H1 (cell line): ENCODE measurements around the gene NDRG4. TPM values are rescaled to one million over a fixed set of nuclear protein-coding genes. Genes with fewer than 3 reads are reported as not detected.

Source experiments
- CTCF ChIA-PET: fragments of 300-600 bp; sonication (Branson Sonifier 250); formaldehyde crosslinking; loops from one replicate; lab custom pipeline; 2021; ENCODE audit not compliant: partially characterized antibody; lab: Charles Lee
- POLR2A ChIA-PET: fragments of 300-600 bp; sonication (Branson Sonifier 250); formaldehyde crosslinking; loops from one replicate; lab custom pipeline; 2021; ENCODE audit warnings: inconsistent platforms; ENCODE audit not compliant: partially characterized antibody; lab: Charles Lee
- DNase-seq, 2 experiments: peaks; one replicate each; pipeline versions ENCODE4 v3.0.0 to v3.0.0-alpha.2; 2010 to 2022; ENCODE audit warnings: low spot score in 2 of 2, low read depth in 1 of 2, mixed read lengths in 1 of 2
- FAIRE-seq: peaks from 2 replicates; lab custom pipeline; 2011; peaks lifted over from hg19 to GRCh38; lab: Jason Lieb, UNC
- H2AFZ ChIP-seq: 2 replicates; pipeline ENCODE4 v1.8.1; 2012; ENCODE audit warnings: low read length, inconsistent platforms
- H2AK5ac ChIP-seq: 2 replicates; pipeline ENCODE4 v1.6.1; 2013; ENCODE audit warnings: low read depth, low read length
- H2BK120ac ChIP-seq: replicated peaks from 2 replicates; pipeline ENCODE3; 2013; ENCODE audit warnings: low read depth, low read length, inconsistent platforms
- H2BK12ac ChIP-seq: 2 replicates; pipeline ENCODE4 v1.6.1; 2013; ENCODE audit warnings: low read depth, low read length
- H2BK15ac ChIP-seq: 2 replicates; pipeline ENCODE4 v1.6.1; 2013; ENCODE audit warnings: low read length
- H2BK20ac ChIP-seq: 2 replicates; pipeline ENCODE4 v1.6.1; 2013; ENCODE audit warnings: low read length
- H2BK5ac ChIP-seq: 2 replicates; pipeline ENCODE4 v1.6.1; 2013; ENCODE audit warnings: low read depth, low read length
- H3K14ac ChIP-seq: 2 replicates; pipeline ENCODE4 v1.6.1; 2013; ENCODE audit warnings: inconsistent platforms; ENCODE audit not compliant: insufficient read length
- H3K18ac ChIP-seq: 2 replicates; pipeline ENCODE4 v1.6.1; 2013; ENCODE audit warnings: low read length; ENCODE audit errors: extremely low read depth
- H3K23ac ChIP-seq: 2 replicates; pipeline ENCODE4 v1.6.1; 2013; ENCODE audit warnings: inconsistent platforms; ENCODE audit not compliant: insufficient read length
- H3K23me2 ChIP-seq: 2 replicates; pipeline ENCODE4 v1.6.1; 2013; ENCODE audit warnings: low read depth, low read length
- H3K27ac ChIP-seq: 2 replicates; pipeline ENCODE4 v1.6.1; 2011; ENCODE audit warnings: low read depth, low read length, inconsistent platforms
- H3K27me3 ChIP-seq, 4 experiments: replicated peaks in 1 of 4; 1 replicate in 1 of 4; 2 replicates in 3 of 4; pipeline versions ENCODE4 v1.6.1 to v1.8.1; 2011 to 2013; ENCODE audit warnings: low read length in 3 of 4, mild to moderate bottlenecking in 3 of 4, inconsistent platforms in 2 of 4, mixed read lengths in 2 of 4, moderate library complexity in 1 of 4; ENCODE audit not compliant: control insufficient read depth in 3 of 4, insufficient read depth in 3 of 4; ENCODE audit errors: extremely low read depth in 1 of 4
- H3K36me3 ChIP-seq, 4 experiments: 2 replicates each; pipeline versions ENCODE4 v1.6.1 to v1.8.1; 2011 to 2013; ENCODE audit warnings: mild to moderate bottlenecking in 4 of 4, low read length in 3 of 4, moderate library complexity in 2 of 4, control low read depth in 1 of 4, inconsistent platforms in 1 of 4; ENCODE audit not compliant: insufficient read depth in 4 of 4, control insufficient read depth in 2 of 4
- H3K4ac ChIP-seq: replicated peaks from 2 replicates; pipeline ENCODE3; 2013; ENCODE audit warnings: low read length, low read depth, mixed read lengths, inconsistent platforms; ENCODE audit not compliant: insufficient read length
- H3K4me1 ChIP-seq, 4 experiments: replicated peaks in 1 of 4; 1 replicate in 1 of 4; 2 replicates in 3 of 4; pipeline versions ENCODE4 v1.6.1 to v1.8.1; 2011 to 2013; ENCODE audit warnings: low read length in 3 of 4, inconsistent platforms in 2 of 4, mixed read lengths in 1 of 4; ENCODE audit not compliant: insufficient read depth in 4 of 4, control insufficient read depth in 3 of 4
- H3K4me2 ChIP-seq, 2 experiments: 2 replicates each; pipeline versions ENCODE4 v1.6.1 to v1.8.1; 2011 to 2013; ENCODE audit warnings: low read depth in 2 of 2, low read length in 2 of 2, control low read depth in 1 of 2, inconsistent platforms in 1 of 2, mild to moderate bottlenecking in 1 of 2; ENCODE audit not compliant: insufficient read depth in 1 of 2
- H3K4me3 ChIP-seq, 4 experiments: fragments of 200-600, 300-600 bp in 1 of 4; sonication (generic), shearing (Covaris generic), sonication (Bioruptor Twin) in 1 of 4; 2 replicates each; pipeline versions ENCODE4 v1.5.1 to v1.8.1; 2011 to 2016; ENCODE audit warnings: low read length in 4 of 4, low read depth in 3 of 4, control low read depth in 2 of 4, inconsistent platforms in 2 of 4, mild to moderate bottlenecking in 2 of 4, mixed read lengths in 1 of 4, moderate library complexity in 1 of 4; ENCODE audit not compliant: insufficient read depth in 2 of 4; ENCODE audit errors: extremely low read depth in 1 of 4
- H3K56ac ChIP-seq: replicated peaks from 2 replicates; pipeline ENCODE3; 2013; ENCODE audit warnings: low read depth, mild to moderate bottlenecking, mixed read lengths, low read length, inconsistent platforms; ENCODE audit not compliant: insufficient read length
- H3K79me1 ChIP-seq: 2 replicates; pipeline ENCODE4 v1.6.1; 2013; ENCODE audit warnings: low read depth, low read length, control low read depth
- H3K79me2 ChIP-seq, 2 experiments: 2 replicates each; pipeline versions ENCODE4 v1.6.1 to v1.8.1; 2012 to 2013; ENCODE audit warnings: low read length in 2 of 2, mild to moderate bottlenecking in 2 of 2, inconsistent platforms in 1 of 2; ENCODE audit not compliant: insufficient read depth in 2 of 2, control insufficient read depth in 1 of 2
- H3K9ac ChIP-seq, 4 experiments: replicated peaks in 1 of 4; 1 replicate in 1 of 4; 2 replicates in 3 of 4; pipeline versions ENCODE4 v1.6.1 to v1.8.1; 2011 to 2013; ENCODE audit warnings: low read depth in 3 of 4, low read length in 3 of 4, control low read depth in 2 of 4, mild to moderate bottlenecking in 2 of 4, moderate library complexity in 2 of 4, inconsistent platforms in 1 of 4; ENCODE audit errors: extremely low read depth in 1 of 4
- H3K9me3 ChIP-seq, 2 experiments: 2 replicates each; pipeline versions ENCODE4 v1.6.1 to v1.8.1; 2012 to 2013; ENCODE audit warnings: mild to moderate bottlenecking in 2 of 2, moderate library complexity in 2 of 2, control low read depth in 1 of 2, inconsistent platforms in 1 of 2, low read depth in 1 of 2, low read length in 1 of 2, mixed read lengths in 1 of 2; ENCODE audit not compliant: insufficient read depth in 2 of 2
- H4K20me1 ChIP-seq, 2 experiments: replicated peaks in 1 of 2; 2 replicates each; pipeline versions ENCODE3 to v1.8.1; 2011 to 2013; ENCODE audit warnings: inconsistent platforms in 2 of 2, low read length in 2 of 2, mild to moderate bottlenecking in 1 of 2; ENCODE audit not compliant: insufficient read depth in 2 of 2, control insufficient read depth in 1 of 2
- H4K5ac ChIP-seq: 2 replicates; pipeline ENCODE4 v1.6.1; 2013; ENCODE audit warnings: low read length, low read depth, mixed read lengths, inconsistent platforms; ENCODE audit not compliant: insufficient read length
- H4K8ac ChIP-seq: 2 replicates; pipeline ENCODE4 v1.8.0; 2013; ENCODE audit warnings: mild to moderate bottlenecking, moderate library complexity, low read length, inconsistent platforms; ENCODE audit not compliant: insufficient read depth; ENCODE audit errors: extremely low read depth
- H4K91ac ChIP-seq: replicated peaks from 2 replicates; pipeline ENCODE3; 2013; ENCODE audit warnings: low read length, mixed read lengths, inconsistent platforms; ENCODE audit not compliant: insufficient read length
- SRF ChIP-seq: IDR thresholded peaks from 2 replicates; pipeline ENCODE4 v1.6.1; 2011; ENCODE audit warnings: mild to moderate bottlenecking, low read depth, low read length, moderate library complexity
- WGBS, 2 experiments: shearing (Covaris generic) in 1 of 2; methylation state at CpG; one replicate each; pipeline versions ENCODE4 v1.1.6 to v1.1.7; 2013 to 2015; ENCODE audit warnings: low lambda C conversion rate in 2 of 2, mixed read lengths in 2 of 2, inconsistent platforms in 1 of 2, low coverage in 1 of 2, missing lambda C conversion rate in 1 of 2; ENCODE audit not compliant: insufficient replicate concordance in 2 of 2, insufficient coverage in 1 of 2, insufficient read length in 1 of 2; ENCODE audit errors: extremely low coverage in 1 of 2, missing lambda C conversion rate in 1 of 2; 5-methylcytosine and 5-hydroxymethylcytosine counted together
- polyA plus RNA-seq, 7 experiments: library from polyadenylated mRNA; depleted of rRNA in 3 of 7; stranded (reverse) in 5 of 7; unstranded in 2 of 7; fragments of >200 nt in 5 of 7; fragments of 200-250 nt in 2 of 7; gene quantifications; 1 replicate in 5 of 7; 2 replicates in 1 of 7; 4 replicates in 1 of 7; pipeline versions ENCODE4 v1.2.1 to v1.2.3, GENCODE V29; 2011 to 2013; ENCODE audit warnings: missing spikeins in 2 of 7, mixed read lengths in 2 of 7
- total RNA-seq: library from RNA; stranded (reverse); fragmentation: NEBNext Ultra II Directional; extraction: Animal tissue kit (Norgen Biotek cat#: 25700); gene quantifications from 2 replicates; pipeline ENCODE4 v1.2.1, GENCODE V29; 2021

NDRG4 gene
- total and polyA plus RNA-seq, 2 of the 8 experiments (the other 6 are each of a cell fraction or from before 2014, with no cell fraction given), result 20.8 to 30.9 TPM

- no peak overlapping the region for H2BK15ac ChIP-seq
- whole genome bisulfite sequencing, 2 experiments, result 93% methylated on average over 5 of the region's 5 CpGs; no CpG with 5 or more reads in 1 of the 2 experiments
- H3K4me2 ChIP-seq, result no peak overlapping the region
- H3K36me3 ChIP-seq, result peaks cover 34 to 91% (median 72%) of the 10 kb centered on the region in 4 experiments
- FAIRE-seq, result no peak
- no peaks in the 10 kb centered on the region for H3K4me1 ChIP-seq
- no peak for DNase-seq
- no peak overlapping the region for H3K18ac ChIP-seq
- TF ChIP-seq SRF, result no peak
- H4K8ac ChIP-seq, result no peak overlapping the region
- no peak overlapping the region for H2AK5ac ChIP-seq
- no peak overlapping the region for H3K27ac ChIP-seq
- H3K14ac ChIP-seq, result no peak overlapping the region
- no peaks in the 10 kb centered on the region for H3K79me1 ChIP-seq
- no peaks in the 10 kb centered on the region for H3K23me2 ChIP-seq
- H4K5ac ChIP-seq, result no peak overlapping the region
- H3K9ac ChIP-seq, result no peak overlapping the region
- H2BK12ac ChIP-seq, result no peak overlapping the region
- no peak overlapping the region for H3K23ac ChIP-seq
- no peak overlapping the region for H4K91ac ChIP-seq
- H3K79me2 ChIP-seq, result no peaks in the 10 kb centered on the region
- H3K4me3 ChIP-seq, result no peak overlapping the region
- H3K4ac ChIP-seq, result no peak overlapping the region
- CTCF ChIA-PET, result interaction anchor here (0.6 to 1.1 kb wide), 2 partner anchors 9 to 131 kb away, joined by 3 read pairs; no protein-coding TSS in a partner anchor
- H2BK5ac ChIP-seq, result no peak overlapping the region
- no peak overlapping the region for H2AFZ ChIP-seq
- H3K27me3 ChIP-seq, result no peaks in the 10 kb centered on the region
- no peak overlapping the region for H3K56ac ChIP-seq
- H2BK20ac ChIP-seq, result no peak overlapping the region
- no peak overlapping the region for H2BK120ac ChIP-seq
- H4K20me1 ChIP-seq, result peaks cover 1 to 5% of the 10 kb centered on the region in 2 experiments
- POLR2A ChIA-PET, result interaction anchor here (1.7 kb wide), 1 partner anchor 10 kb away, joined by 5 read pairs; no protein-coding TSS in a partner anchor
- H3K9me3 ChIP-seq, result no peaks in the 10 kb centered on the region
These were observed 30.2 kb downstream of the NDRG4 start for GRCh38 chr16:58530179-58530578.
